Measurements from ENCODE around the gene SKAP1. TPM values are rescaled to one million over a fixed set of nuclear protein-coding genes. Genes with fewer than 3 reads are reported as not detected.

The SKAP1 gene
- total and polyA plus RNA-seq, 8 donors, result 1.2 to 3.0 (median 1.8) TPM

- Histone ChIP-seq H3K4me1 (no peaks in the 10 kb centered on the region), H3K9me3 (no peaks in the 10 kb centered on the region), H3K4me3 (no peak overlapping the region), H3K36me3 (no peaks in the 10 kb centered on the region), H3K27me3 (peaks cover 19 to 56% of the 10 kb centered on the region in 2 donors), H3K27ac (no peak overlapping the region)
- intact Hi-C loops (cut with DNase I), result no loop called here
- TF ChIP-seq CTCF (IDR thresholded peaks at IDR 0.05), result no peak
- ATAC-seq, result no peak
- DNase-seq, result peak in 2 of 4 donors; percentile 73 to 82
Measured at GRCh38 chr17:48357779-48358602, 72.0 kb downstream of the SKAP1 start.

- no peaks in the 10 kb centered on the region for H3K4me1 ChIP-seq
- TF ChIP-seq CTCF (IDR thresholded peaks at IDR 0.05), result no peak
- ATAC-seq (no peak), DNase-seq (no peak)
- peaks cover 19 to 50% of the 10 kb centered on the region in 2 donors for H3K27me3 ChIP-seq
- no peak overlapping the region for H3K4me3 ChIP-seq
- H3K27ac ChIP-seq, result no peak overlapping the region
- intact Hi-C loops (cut with DNase I), result no loop called here
- H3K36me3 ChIP-seq, result no peaks in the 10 kb centered on the region
- no peaks in the 10 kb centered on the region for H3K9me3 ChIP-seq
Measured at GRCh38 chr17:48356866-48357265, 73.1 kb downstream of the SKAP1 start.

- Histone ChIP-seq H3K4me1 (no peaks in the 10 kb centered on the region), H3K27ac (no peak overlapping the region), H3K36me3 (no peaks in the 10 kb centered on the region), H3K4me3 (no peak overlapping the region), H3K27me3 (peaks cover 22 to 46% of the 10 kb centered on the region in 2 donors), H3K9me3 (no peaks in the 10 kb centered on the region)
- DNase-seq, result no peak
- ATAC-seq, result no peak
- intact Hi-C loops (cut with DNase I), result no loop called here
- no peak for TF ChIP-seq CTCF (IDR thresholded peaks at IDR 0.05)
Measured at GRCh38 chr17:48352630-48353029, 77.4 kb downstream of the SKAP1 start.

- ATAC-seq (peak; percentile 38), DNase-seq (peak in 2 of 4 donors; percentile 46 to 61)
- Histone ChIP-seq H3K4me3 (no peak overlapping the region), H3K27me3 (peaks cover 19 to 39% of the 10 kb centered on the region in 2 donors), H3K4me1 (no peaks in the 10 kb centered on the region), H3K36me3 (no peaks in the 10 kb centered on the region), H3K9me3 (no peaks in the 10 kb centered on the region), H3K27ac (no peak overlapping the region)
- intact Hi-C loops (cut with DNase I), result no loop called here
- TF ChIP-seq CTCF (IDR thresholded peaks at IDR 0.05), result peak; percentile 52 to 73
Measured at GRCh38 chr17:48351911-48352332, 78.1 kb downstream of the SKAP1 start.

GRCh38 chr17:48348352-48348751 lies 81.7 kb downstream of the SKAP1 start:
- no peak for ATAC-seq
- no peak for TF ChIP-seq CTCF (IDR thresholded peaks at IDR 0.05)
- intact Hi-C loops (cut with DNase I), result loop anchor here in 1 of 2 donors (5.0 to 10.0 kb wide), 2 partner anchors 49 to 246 kb away; partner anchors contain the start of genes HOXB3 and HOXB5
- DNase-seq, result no peak
- Histone ChIP-seq H3K4me3 (no peak overlapping the region), H3K27me3 (peaks cover 13 to 20% of the 10 kb centered on the region in 2 donors), H3K9me3 (no peaks in the 10 kb centered on the region), H3K4me1 (no peaks in the 10 kb centered on the region), H3K36me3 (no peaks in the 10 kb centered on the region), H3K27ac (no peak overlapping the region)
